ENCODE measurements around the gene ARL13B. TPM values are rescaled to one million over a fixed set of nuclear protein-coding genes. Genes with fewer than 3 reads are reported as not detected.

The ARL13B gene
- total RNA-seq, 4 donors from 2014 or later, result 14.1 to 34.7 (median 24.6) TPM

DNA sequence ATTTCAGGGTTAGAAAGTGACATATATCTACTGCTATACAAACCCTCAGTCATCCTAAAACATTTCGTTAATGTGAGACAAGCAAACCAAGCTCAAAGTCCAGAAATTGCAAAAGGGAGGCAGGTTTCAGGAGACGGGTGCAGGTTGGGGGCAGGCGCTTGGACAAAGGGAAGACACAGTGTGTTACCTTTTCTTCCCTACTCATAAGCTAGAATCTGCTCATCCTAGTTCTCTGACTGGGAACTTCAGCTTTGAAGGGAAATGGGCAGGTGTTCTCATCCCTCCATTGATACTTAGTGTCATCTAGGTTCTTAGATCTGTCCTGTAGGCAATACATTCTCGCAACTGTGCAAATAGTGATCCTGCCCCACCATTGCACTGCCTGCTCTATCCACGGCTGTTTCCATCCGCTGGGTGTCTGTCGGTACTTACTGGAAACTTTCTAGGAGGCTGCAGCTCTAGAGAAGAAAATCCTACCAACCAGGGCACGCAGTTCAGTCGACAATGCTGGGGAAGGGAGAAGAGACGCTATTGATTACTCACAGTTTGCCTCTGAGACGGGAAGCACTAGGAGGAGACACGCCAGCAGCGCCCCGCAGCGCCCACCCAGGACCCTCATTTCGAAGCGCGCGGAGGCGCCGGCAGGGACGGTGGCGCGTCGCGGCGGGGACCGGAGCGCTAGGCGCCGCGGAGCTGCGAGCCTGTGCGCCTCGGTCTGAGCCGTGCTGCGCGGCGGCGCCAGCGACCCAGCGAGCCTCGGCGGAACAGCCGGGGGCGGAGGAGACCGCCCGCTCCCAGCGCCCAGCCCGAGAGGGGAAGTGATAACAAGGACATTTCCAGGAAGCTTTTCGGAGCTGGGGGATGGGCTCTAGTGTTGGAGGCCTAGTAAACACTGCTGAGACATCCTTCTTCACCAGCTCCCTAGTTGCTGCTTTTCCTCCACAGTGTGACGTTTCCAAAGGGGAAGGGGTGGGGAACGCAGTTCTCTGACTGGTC, 6.5 kb upstream of the ARL13B start, which contains the start of gene PROS1:
Gene PROS1, minus strand, starts transcription at position 766 of the 996 bp plus-strand sequence. Its CDS starts 147 bp downstream, at position 619.
- peak within 1 kb of the TSS; percentile 52 to 76 (median 57) for H3K4me3 ChIP-seq
- H3K9me3 ChIP-seq, result no peaks in the 10 kb centered on the region
- 1 to 2% methylated on average over 24 to 34 of the region's 53 CpGs for WGBS, 2 donors
- TF ChIP-seq POLR2A (IDR thresholded peaks at IDR 0.05), result peak; percentile 46 to 58
- TF ChIP-seq EP300 (IDR thresholded peaks at IDR 0.05), result peak in 1 of 2 donors; percentile 83
- TF ChIP-seq, protein P1, sequence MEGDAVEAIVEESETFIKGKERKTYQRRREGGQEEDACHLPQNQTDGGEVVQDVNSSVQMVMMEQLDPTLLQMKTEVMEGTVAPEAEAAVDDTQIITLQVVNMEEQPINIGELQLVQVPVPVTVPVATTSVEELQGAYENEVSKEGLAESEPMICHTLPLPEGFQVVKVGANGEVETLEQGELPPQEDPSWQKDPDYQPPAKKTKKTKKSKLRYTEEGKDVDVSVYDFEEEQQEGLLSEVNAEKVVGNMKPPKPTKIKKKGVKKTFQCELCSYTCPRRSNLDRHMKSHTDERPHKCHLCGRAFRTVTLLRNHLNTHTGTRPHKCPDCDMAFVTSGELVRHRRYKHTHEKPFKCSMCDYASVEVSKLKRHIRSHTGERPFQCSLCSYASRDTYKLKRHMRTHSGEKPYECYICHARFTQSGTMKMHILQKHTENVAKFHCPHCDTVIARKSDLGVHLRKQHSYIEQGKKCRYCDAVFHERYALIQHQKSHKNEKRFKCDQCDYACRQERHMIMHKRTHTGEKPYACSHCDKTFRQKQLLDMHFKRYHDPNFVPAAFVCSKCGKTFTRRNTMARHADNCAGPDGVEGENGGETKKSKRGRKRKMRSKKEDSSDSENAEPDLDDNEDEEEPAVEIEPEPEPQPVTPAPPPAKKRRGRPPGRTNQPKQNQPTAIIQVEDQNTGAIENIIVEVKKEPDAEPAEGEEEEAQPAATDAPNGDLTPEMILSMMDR (IDR thresholded peaks at IDR 0.05), result peak in 1 of 5 experiments; percentile 34
- H3K36me3 ChIP-seq, result no peaks in the 10 kb centered on the region
- peaks cover 0 to 55% (median 6%) of the 10 kb centered on the region in 4 donors for H3K4me1 ChIP-seq
- no peaks in the 10 kb centered on the region for H3K27me3 ChIP-seq
- peak within 1 kb of the TSS; percentile 78 to 98 (median 90) for H3K27ac ChIP-seq
- peak; percentile 71 to 86 for DNase-seq (ENCODE audit: low spot score in 2 of 2)

DNA sequence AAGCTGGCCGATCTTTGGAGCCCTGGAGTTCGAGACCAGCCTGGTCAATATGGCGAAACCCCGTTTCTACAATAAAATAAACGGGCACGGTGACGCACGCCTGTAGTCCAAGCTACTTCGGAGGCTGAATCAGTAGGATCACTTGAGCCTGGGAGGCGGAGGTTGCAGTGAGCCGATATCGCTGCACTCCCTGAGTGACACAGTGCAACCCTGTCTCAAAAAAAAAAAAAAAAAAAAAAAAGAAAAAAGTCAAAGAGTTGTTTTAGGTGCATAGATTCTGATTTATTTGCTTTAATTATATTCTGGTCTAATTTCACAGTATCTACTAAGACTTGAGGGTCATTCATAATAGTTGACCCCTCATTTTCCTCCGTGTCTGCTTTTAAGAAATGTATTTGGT, 1.7 kb downstream of the ARL13B start:
- 95 to 97% methylated on average over 13 of the region's 13 CpGs for WGBS, 2 donors
- no peaks in the 10 kb centered on the region for H3K36me3 ChIP-seq
- no peaks in the 10 kb centered on the region for H3K9me3 ChIP-seq
- H3K4me1 ChIP-seq, result peaks cover 0 to 33% (median 5%) of the 10 kb centered on the region in 4 donors
- H3K4me3 ChIP-seq, result peak overlapping the region in 1 of 4 donors; percentile 95
- H3K27ac ChIP-seq, result no peak overlapping the region
- no peak for DNase-seq (ENCODE audit: low spot score in 2 of 2)
- H3K27me3 ChIP-seq, result no peaks in the 10 kb centered on the region
- TF ChIP-seq, protein P1 (IDR thresholded peaks at IDR 0.05), result no peak
- TF ChIP-seq EP300 (IDR thresholded peaks at IDR 0.05), result no peak
- no peak for TF ChIP-seq POLR2A (IDR thresholded peaks at IDR 0.05)

DNA sequence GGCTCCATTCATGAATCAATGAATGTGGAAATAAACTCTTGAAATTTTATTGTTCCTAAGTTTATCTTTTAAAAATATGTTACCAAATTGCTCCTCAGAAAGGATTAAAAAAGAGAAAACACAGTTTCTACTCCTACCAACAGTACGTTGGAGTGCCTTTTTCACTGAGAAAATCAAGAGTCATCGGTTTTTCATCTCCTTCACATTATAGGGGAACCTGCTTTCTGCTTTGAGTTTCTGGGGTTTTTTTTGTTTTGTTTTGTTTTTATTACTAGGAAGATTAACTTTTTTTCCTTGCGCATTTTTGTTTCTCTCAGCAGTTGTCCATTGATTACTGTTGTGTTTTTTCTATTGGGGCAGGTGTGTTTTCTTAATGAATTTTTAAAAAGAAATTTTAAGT, 3.5 kb downstream of the ARL13B start:
- WGBS, 2 donors, result 78 to 84% methylated on average over 3 of the region's 3 CpGs
- DNase-seq (ENCODE audit: low spot score in 2 of 2), result no peak
- H3K4me1 ChIP-seq, result peaks cover 0 to 33% (median 5%) of the 10 kb centered on the region in 4 donors
- TF ChIP-seq POLR2A (IDR thresholded peaks at IDR 0.05) (no peak), EP300 (IDR thresholded peaks at IDR 0.05) (no peak)
- TF ChIP-seq, protein P1 (IDR thresholded peaks at IDR 0.05), result no peak
- no peak overlapping the region for H3K4me3 ChIP-seq
- H3K27me3 ChIP-seq, result no peaks in the 10 kb centered on the region
- H3K36me3 ChIP-seq, result no peaks in the 10 kb centered on the region
- H3K27ac ChIP-seq, result no peak overlapping the region
- H3K9me3 ChIP-seq, result no peaks in the 10 kb centered on the region

DNA sequence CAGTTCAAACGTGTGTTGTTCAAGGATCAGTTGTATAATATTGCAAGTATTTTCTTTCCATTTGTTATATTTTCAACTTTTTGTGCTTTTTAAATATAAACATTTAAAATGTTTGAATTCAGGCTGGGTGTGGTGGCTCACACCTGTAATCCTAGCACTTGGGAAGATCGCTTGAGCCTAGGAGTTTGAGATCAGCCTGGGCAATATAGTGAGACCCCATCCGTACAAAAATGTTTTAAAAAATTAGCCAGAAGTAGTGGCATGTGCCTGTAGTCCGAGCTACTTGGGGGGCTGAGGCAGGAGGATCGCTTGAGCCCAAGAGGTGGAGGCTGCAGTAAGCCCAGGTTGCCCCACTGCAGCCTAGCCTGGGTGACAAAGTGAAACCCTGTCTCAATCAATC, 4.7 kb downstream of the ARL13B start:
- Histone ChIP-seq H3K27ac (no peak overlapping the region), H3K36me3 (no peaks in the 10 kb centered on the region), H3K4me3 (no peak overlapping the region), H3K27me3 (no peaks in the 10 kb centered on the region), H3K9me3 (no peaks in the 10 kb centered on the region), H3K4me1 (peaks cover 0 to 32% (median 5%) of the 10 kb centered on the region in 4 donors)
- no peak for DNase-seq (ENCODE audit: low spot score in 2 of 2)
- 93 to 95% methylated on average over 5 of the region's 5 CpGs for WGBS, 2 donors
- TF ChIP-seq, protein P1 (IDR thresholded peaks at IDR 0.05), result no peak
- TF ChIP-seq POLR2A (IDR thresholded peaks at IDR 0.05) (no peak), EP300 (IDR thresholded peaks at IDR 0.05) (no peak)

DNA sequence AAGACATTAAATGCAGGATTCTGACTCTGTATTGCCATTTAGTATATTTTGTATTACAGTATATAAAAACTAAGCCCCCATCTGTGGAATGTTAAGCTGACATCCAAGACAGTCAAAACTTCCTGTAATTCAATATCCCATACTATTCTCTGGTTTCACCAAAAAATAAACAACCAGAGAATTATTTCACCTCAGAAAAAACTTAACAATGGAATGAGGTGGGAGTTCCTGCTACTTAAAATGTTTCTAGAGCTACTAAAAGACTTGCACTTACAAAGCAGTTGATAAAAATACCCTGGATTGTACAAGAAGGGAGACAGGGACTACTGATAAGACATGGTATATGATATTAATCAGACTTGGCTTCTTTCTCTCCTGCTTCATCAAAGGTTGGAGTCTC, 8.3 kb downstream of the ARL13B start:
- no peak overlapping the region for H3K4me3 ChIP-seq
- no peak for TF ChIP-seq POLR2A (IDR thresholded peaks at IDR 0.05)
- TF ChIP-seq, protein P1 (IDR thresholded peaks at IDR 0.05), result no peak
- no peak for TF ChIP-seq EP300 (IDR thresholded peaks at IDR 0.05)
- DNase-seq (ENCODE audit: low spot score in 2 of 2), result no peak
- no peaks in the 10 kb centered on the region for H3K27me3 ChIP-seq
- H3K9me3 ChIP-seq, result no peaks in the 10 kb centered on the region
- no peak overlapping the region for H3K27ac ChIP-seq
- H3K36me3 ChIP-seq, result no peaks in the 10 kb centered on the region
- peaks cover 0 to 11% (median 0%) of the 10 kb centered on the region in 4 donors for H3K4me1 ChIP-seq
